H1 (cell line): Measurements from ENCODE around the gene MYADM. TPM values are rescaled to one million over a fixed set of nuclear protein-coding genes. Genes with fewer than 3 reads are reported as not detected.

Source experiments
- CREB1 ChIP-seq: IDR thresholded peaks from 2 replicates; pipeline ENCODE4 v1.6.1; 2012; ENCODE audit warnings: inconsistent platforms
- EP300 ChIP-seq, 2 experiments: IDR thresholded peaks; 1 replicate in 1 of 2; 2 replicates in 1 of 2; pipeline ENCODE4 v1.6.1; 2011 to 2012; ENCODE audit warnings: low read depth in 2 of 2, low read length in 2 of 2, mild to moderate bottlenecking in 2 of 2, borderline replicate concordance in 1 of 2, inconsistent platforms in 1 of 2, moderate library complexity in 1 of 2
- NRF1 ChIP-seq: IDR thresholded peaks from 2 replicates; pipeline ENCODE4 v1.6.1; 2011; ENCODE audit warnings: mild to moderate bottlenecking, low read depth, low read length, improper control_type of control experiment
- RBBP5 ChIP-seq: IDR thresholded peaks from 2 replicates; pipeline ENCODE4 v1.7.1; 2012; ENCODE audit warnings: low read depth, mild to moderate bottlenecking, inconsistent platforms, low read length, moderate library complexity, borderline replicate concordance
- TCF12 ChIP-seq: IDR thresholded peaks from 2 replicates; pipeline ENCODE4 v1.6.1; 2011; ENCODE audit warnings: low read depth, mild to moderate bottlenecking, low read length
- polyA plus RNA-seq, 7 experiments: library from polyadenylated mRNA; depleted of rRNA in 3 of 7; stranded (reverse) in 5 of 7; unstranded in 2 of 7; fragments of >200 nt in 5 of 7; fragments of 200-250 nt in 2 of 7; gene quantifications; 1 replicate in 5 of 7; 2 replicates in 1 of 7; 4 replicates in 1 of 7; pipeline versions ENCODE4 v1.2.1 to v1.2.3, GENCODE V29; 2011 to 2013; ENCODE audit warnings: missing spikeins in 2 of 7, mixed read lengths in 2 of 7
- total RNA-seq: library from RNA; stranded (reverse); fragmentation: NEBNext Ultra II Directional; extraction: Animal tissue kit (Norgen Biotek cat#: 25700); gene quantifications from 2 replicates; pipeline ENCODE4 v1.2.1, GENCODE V29; 2021
- TF ChIP-seq, protein P1 (sequence below): IDR thresholded peaks from 2 replicates; pipeline ENCODE4 v1.6.1; 2011; ENCODE audit warnings: low read depth, mild to moderate bottlenecking, low read length; ENCODE audit not compliant: insufficient read depth

The MYADM gene
- total and polyA plus RNA-seq, 2 of the 8 experiments (the other 6 are each of a cell fraction or from before 2014, with no cell fraction given) = 70.1 to 74.2 TPM

DNA sequence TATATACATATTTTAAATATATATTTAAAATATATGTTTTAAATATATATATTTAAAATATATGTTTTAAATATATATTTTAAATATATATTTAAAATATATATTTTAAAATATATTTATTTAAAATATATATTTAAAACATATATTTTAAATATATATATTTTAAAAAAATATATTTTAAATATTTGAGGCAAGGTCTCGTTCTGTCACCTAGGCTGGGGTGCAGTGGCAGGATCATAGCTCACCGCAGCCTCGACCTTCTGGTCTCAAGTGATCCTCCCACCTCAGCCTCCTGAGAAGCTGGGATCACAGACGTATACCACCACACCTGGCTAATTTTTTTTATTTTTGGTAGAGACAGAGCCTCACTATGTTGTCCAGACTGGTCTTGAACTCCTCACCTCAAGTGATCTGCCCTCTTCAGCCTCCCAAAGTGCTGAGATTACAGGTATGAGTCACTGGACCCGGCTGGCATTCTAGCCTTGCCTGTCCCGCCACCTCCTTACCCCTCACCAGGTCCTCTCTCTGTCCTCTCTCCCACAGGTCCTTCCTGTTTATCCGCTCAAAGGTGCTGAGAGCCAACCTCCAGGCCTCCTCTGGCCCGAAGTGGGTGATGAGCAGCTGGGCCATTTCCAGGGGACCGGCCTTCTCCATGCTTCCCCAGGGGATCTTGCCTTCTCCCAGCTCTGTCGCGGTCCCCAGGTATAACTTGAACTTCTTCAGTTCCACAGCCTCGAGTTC, 44.1 kb upstream of the MYADM start (continued):
- TF ChIP-seq, protein P1, sequence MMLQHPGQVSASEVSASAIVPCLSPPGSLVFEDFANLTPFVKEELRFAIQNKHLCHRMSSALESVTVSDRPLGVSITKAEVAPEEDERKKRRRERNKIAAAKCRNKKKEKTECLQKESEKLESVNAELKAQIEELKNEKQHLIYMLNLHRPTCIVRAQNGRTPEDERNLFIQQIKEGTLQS = no peak
- no peak for TF ChIP-seq NRF1
- no peak for TF ChIP-seq CREB1
- TF ChIP-seq RBBP5 = no peak
- no peak for TF ChIP-seq EP300 (IDR thresholded peaks at IDR 0.05; ENCODE audit: borderline replicate concordance in 1 of 2, low read depth in 2 of 2, low read length in 2 of 2)
- no peak for TF ChIP-seq TCF12
- TF ChIP-seq, all 59 proteins: peak for 0
